Naive thymus-derived CD4-positive, alpha-beta T cell (primary cell): ENCODE data around the gene HIVEP3. TPM values are rescaled to one million over a fixed set of nuclear protein-coding genes. Genes with fewer than 3 reads are reported as not detected.
A peak's percentile ranks its signal among the peaks of the same experiment; 100 is the strongest.

Experiments
- ATAC-seq: fragments of 150-1000 bp; cut with Tn5 transposase; 2 replicates; pipeline ENCODE4 v1.10.0; 2021; ENCODE audit warnings: mild to moderate bottlenecking, moderate library complexity
- CTCF ChIA-PET: fragments of 350-600 bp; sonication (Branson Sonifier 250); formaldehyde crosslinking; loops from one replicate; lab custom pipeline; 2021; ENCODE audit warnings: antibody characterized with exemption; lab: Charles Lee
- POLR2A ChIA-PET: fragments of 350-600 bp; sonication (Branson Sonifier 250); formaldehyde crosslinking; loops from one replicate; lab custom pipeline; 2021; ENCODE audit warnings: antibody characterized with exemption, inconsistent platforms; lab: Charles Lee
- DNase-seq, 9 donors: peaks; one replicate each; pipeline versions ENCODE4 v3.0.0 to v3.0.0-alpha.2; 2020 to 2022; ENCODE audit warnings: mixed read lengths in 1 of 9
- H3K27ac ChIP-seq: one replicate; pipeline ENCODE4 v1.7.0; 2013; ENCODE audit warnings: mild to moderate bottlenecking, low read depth, low read length, moderate library complexity
- H3K27me3 ChIP-seq, 2 donors: one replicate each; pipeline ENCODE4 v1.7.0; 2013; ENCODE audit warnings: low read length in 2 of 2, mild to moderate bottlenecking in 2 of 2, moderate library complexity in 2 of 2; ENCODE audit not compliant: control insufficient read depth in 2 of 2, insufficient read depth in 2 of 2
- H3K36me3 ChIP-seq, 3 experiments: 1 replicate in 2 of 3; 2 replicates in 1 of 3; pipeline ENCODE4 v1.7.0; 2013; ENCODE audit warnings: low read length in 3 of 3, mild to moderate bottlenecking in 3 of 3, moderate library complexity in 1 of 3; ENCODE audit not compliant: insufficient read depth in 3 of 3, control insufficient read depth in 2 of 3
- H3K4me1 ChIP-seq, 2 donors: one replicate each; pipeline ENCODE4 v1.7.0; 2013; ENCODE audit warnings: low read length in 2 of 2, mild to moderate bottlenecking in 2 of 2, moderate library complexity in 1 of 2; ENCODE audit not compliant: control insufficient read depth in 2 of 2, insufficient read depth in 2 of 2
- H3K4me3 ChIP-seq: 2 replicates; pipeline ENCODE4 v1.7.0; 2013; ENCODE audit warnings: mild to moderate bottlenecking, low read length
- H3K9me3 ChIP-seq, 3 experiments: 1 replicate in 2 of 3; 2 replicates in 1 of 3; pipeline ENCODE4 v1.7.0; 2013; ENCODE audit warnings: low read length in 3 of 3; ENCODE audit not compliant: control insufficient read depth in 2 of 3
- H3K27ac Mint-ChIP-seq, 9 donors: one replicate each; pipeline ENCODE4 v1.8.0; 2020 to 2022; ENCODE audit warnings: mixed read lengths in 9 of 9, mild to moderate bottlenecking in 8 of 9, moderate library complexity in 5 of 9, inconsistent platforms in 2 of 9
- H3K27me3 Mint-ChIP-seq, 5 donors: one replicate each; pipeline ENCODE4 v1.8.0; 2021 to 2022; ENCODE audit warnings: mixed read lengths in 5 of 5, mild to moderate bottlenecking in 1 of 5
- H3K36me3 Mint-ChIP-seq, 5 donors: one replicate each; pipeline ENCODE4 v1.8.0; 2020 to 2022; ENCODE audit warnings: mixed read lengths in 5 of 5, mild to moderate bottlenecking in 3 of 5, inconsistent platforms in 1 of 5
- H3K4me1 Mint-ChIP-seq, 7 donors: one replicate each; pipeline ENCODE4 v1.8.0; 2020 to 2022; ENCODE audit warnings: mixed read lengths in 7 of 7, mild to moderate bottlenecking in 3 of 7, inconsistent platforms in 1 of 7
- H3K4me3 Mint-ChIP-seq, 10 donors: one replicate each; pipeline ENCODE4 v1.8.0; 2020 to 2022; ENCODE audit warnings: mild to moderate bottlenecking in 10 of 10, mixed read lengths in 10 of 10, moderate library complexity in 6 of 10, inconsistent platforms in 2 of 10
- H3K9me3 Mint-ChIP-seq, 11 donors: one replicate each; pipeline ENCODE4 v1.8.0; 2020 to 2022; ENCODE audit warnings: mixed read lengths in 11 of 11, mild to moderate bottlenecking in 4 of 11, inconsistent platforms in 1 of 11, moderate library complexity in 1 of 11
- intact Hi-C, 2 donors: fragments of 100-400 bp; cut with micrococcal nuclease; formaldehyde crosslinking; loops; one replicate each; pipeline ENCODE4 v1.15.1; 2023
- polyA plus RNA-seq, 2 donors: library from polyadenylated mRNA; unstranded; fragments of 300-500 nt; fragmentation: Illumina TruSeq; gene quantifications; one replicate each; pipeline ENCODE4 v1.2.3, GENCODE V29; 2021
- total RNA-seq, 6 experiments: library from RNA in 5 of 6; stranded (reverse) in 5 of 6; gene quantifications; 1 replicate in 5 of 6; 2 replicates in 1 of 6; pipeline ENCODE4 v1.2.3 and lab custom pipeline; 2021 to 2026

Gene HIVEP3
- total and polyA plus RNA-seq, 7 experiments from 2014 or later, result 4.3 to 19.1 (median 7.0) TPM

DNA sequence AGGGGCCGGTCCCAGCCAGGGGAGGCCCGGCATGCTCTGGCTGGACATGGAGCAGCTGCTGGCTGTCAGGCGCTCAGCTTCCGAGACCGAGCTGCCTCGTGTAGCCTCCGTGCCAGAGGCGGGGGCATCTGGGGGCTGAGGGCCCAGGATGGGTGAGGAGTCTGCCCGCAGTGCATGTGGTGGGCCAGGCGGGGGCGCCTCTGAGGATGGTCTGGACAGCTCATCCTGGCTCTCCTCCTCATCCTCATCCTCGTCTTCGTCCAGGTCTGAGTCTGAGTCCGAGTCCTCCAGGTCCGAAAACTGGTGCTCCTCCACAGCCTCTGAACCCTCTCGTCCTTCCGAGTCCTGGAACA, 405.4 kb downstream of the HIVEP3 start:
- peak in 1 of 9 donors; percentile 43 for DNase-seq
- intact Hi-C loops, result loop anchor here in 1 of 2 donors (10.0 kb wide), 1 partner anchor 351 kb away; no protein-coding TSS in a partner anchor
- CTCF ChIA-PET, result no interaction called here

DNA sequence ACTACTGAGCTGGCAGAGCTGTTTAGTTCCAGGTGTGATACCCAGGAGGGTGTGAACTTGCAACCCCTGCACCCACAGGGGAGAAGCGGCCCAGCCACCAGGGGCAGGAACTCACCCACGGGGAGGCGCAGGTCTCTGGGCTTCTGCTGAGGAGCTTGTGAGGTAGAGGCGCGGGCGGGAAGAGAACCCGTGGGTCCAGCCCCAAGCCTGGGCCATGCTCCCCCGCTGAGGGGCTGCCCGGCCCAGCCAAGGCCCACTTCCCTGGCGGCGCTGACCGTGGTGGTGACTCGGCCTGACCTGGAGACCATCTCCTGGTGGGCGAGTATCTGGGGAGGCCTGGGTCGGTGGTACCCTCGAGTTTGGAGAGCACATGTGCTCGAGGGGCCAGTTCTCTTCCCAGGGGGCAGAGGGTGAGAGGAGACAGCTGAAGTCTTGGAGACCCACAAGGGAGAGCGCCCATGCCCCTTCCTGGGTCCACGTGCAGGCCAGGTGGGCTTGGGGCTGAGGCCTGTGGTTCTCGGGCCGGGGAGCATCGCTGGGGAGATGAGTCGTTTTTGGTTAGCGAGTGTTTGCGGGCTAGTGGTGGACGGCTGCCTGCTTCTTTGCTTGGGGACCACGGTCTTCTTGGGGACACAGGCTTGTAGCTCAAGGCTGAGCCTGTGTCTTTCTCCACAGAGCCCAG, 405.9 kb downstream of the HIVEP3 start:
- intact Hi-C loops, result loop anchor here in 1 of 2 donors (10.0 kb wide), 1 partner anchor 352 kb away; no protein-coding TSS in a partner anchor
- no peaks in the 10 kb centered on the region for H3K9me3 Mint-ChIP-seq
- no peak overlapping the region for H3K27ac Mint-ChIP-seq
- Histone ChIP-seq H3K4me3 (no peak overlapping the region), H3K9me3 (no peaks in the 10 kb centered on the region), H3K36me3 (peaks cover 0 to 4% (median 0%) of the 10 kb centered on the region in 3 experiments), H3K27ac (no peak overlapping the region), H3K27me3 (no peaks in the 10 kb centered on the region), H3K4me1 (no peaks in the 10 kb centered on the region)
- peaks cover 3 to 8% (median 4%) of the 10 kb centered on the region in 5 donors for H3K36me3 Mint-ChIP-seq
- H3K4me1 Mint-ChIP-seq, result peaks cover 0 to 11% (median 7%) of the 10 kb centered on the region in 7 donors
- ATAC-seq (no peak), DNase-seq (no peak)
- no peaks in the 10 kb centered on the region for H3K27me3 Mint-ChIP-seq
- POLR2A ChIA-PET, result no interaction called here
- no peak overlapping the region for H3K4me3 Mint-ChIP-seq
- CTCF ChIA-PET, result no interaction called here

More for the DNA sequence above, 405.4 kb downstream of the HIVEP3 start:
- no peak overlapping the region for H3K27ac ChIP-seq
- POLR2A ChIA-PET, result no interaction called here
- Mint-ChIP-seq H3K4me3 (no peak overlapping the region), H3K27ac (no peak overlapping the region), H3K36me3 (peaks cover 3 to 8% (median 4%) of the 10 kb centered on the region in 5 donors), H3K27me3 (no peaks in the 10 kb centered on the region), H3K9me3 (no peaks in the 10 kb centered on the region), H3K4me1 (peaks cover 0 to 11% (median 7%) of the 10 kb centered on the region in 7 donors)
- no peaks in the 10 kb centered on the region for H3K9me3 ChIP-seq
- no peaks in the 10 kb centered on the region for H3K27me3 ChIP-seq
- ATAC-seq, result no peak
- H3K4me1 ChIP-seq, result no peaks in the 10 kb centered on the region
- H3K4me3 ChIP-seq, result no peak overlapping the region
- peaks cover 0 to 4% (median 0%) of the 10 kb centered on the region in 3 experiments for H3K36me3 ChIP-seq

DNA sequence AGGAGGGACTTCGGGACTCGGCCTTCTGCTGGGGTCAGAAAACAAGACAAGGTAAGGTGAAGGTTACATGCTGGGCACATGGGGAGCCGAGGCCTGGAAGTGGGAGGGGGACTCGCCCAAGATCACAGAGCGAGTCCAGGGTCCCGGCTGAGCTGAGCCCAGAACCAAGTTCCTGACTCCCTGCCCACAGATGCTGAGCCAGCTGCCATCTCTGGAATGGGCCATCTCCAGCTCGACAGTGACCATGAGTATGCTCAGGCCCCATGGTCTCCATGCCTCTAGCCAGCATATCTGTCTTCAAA, 407.5 kb downstream of the HIVEP3 start:
- Mint-ChIP-seq H3K27ac (no peak overlapping the region), H3K9me3 (no peaks in the 10 kb centered on the region), H3K27me3 (no peaks in the 10 kb centered on the region), H3K4me1 (peaks cover 0 to 4% (median 0%) of the 10 kb centered on the region in 7 donors), H3K36me3 (peaks cover 3 to 8% (median 4%) of the 10 kb centered on the region in 5 donors), H3K4me3 (no peak overlapping the region)
- ChIA-PET CTCF (no interaction called here), POLR2A (no interaction called here)
- Histone ChIP-seq H3K4me1 (no peaks in the 10 kb centered on the region), H3K27me3 (no peaks in the 10 kb centered on the region), H3K9me3 (no peaks in the 10 kb centered on the region), H3K4me3 (no peak overlapping the region), H3K36me3 (peaks cover 0 to 4% (median 0%) of the 10 kb centered on the region in 3 experiments), H3K27ac (no peak overlapping the region)
- ATAC-seq (no peak), DNase-seq (no peak)
- intact Hi-C loops, result loop anchor here in 1 of 2 donors (10.0 kb wide), 1 partner anchor 354 kb away; no protein-coding TSS in a partner anchor

DNA sequence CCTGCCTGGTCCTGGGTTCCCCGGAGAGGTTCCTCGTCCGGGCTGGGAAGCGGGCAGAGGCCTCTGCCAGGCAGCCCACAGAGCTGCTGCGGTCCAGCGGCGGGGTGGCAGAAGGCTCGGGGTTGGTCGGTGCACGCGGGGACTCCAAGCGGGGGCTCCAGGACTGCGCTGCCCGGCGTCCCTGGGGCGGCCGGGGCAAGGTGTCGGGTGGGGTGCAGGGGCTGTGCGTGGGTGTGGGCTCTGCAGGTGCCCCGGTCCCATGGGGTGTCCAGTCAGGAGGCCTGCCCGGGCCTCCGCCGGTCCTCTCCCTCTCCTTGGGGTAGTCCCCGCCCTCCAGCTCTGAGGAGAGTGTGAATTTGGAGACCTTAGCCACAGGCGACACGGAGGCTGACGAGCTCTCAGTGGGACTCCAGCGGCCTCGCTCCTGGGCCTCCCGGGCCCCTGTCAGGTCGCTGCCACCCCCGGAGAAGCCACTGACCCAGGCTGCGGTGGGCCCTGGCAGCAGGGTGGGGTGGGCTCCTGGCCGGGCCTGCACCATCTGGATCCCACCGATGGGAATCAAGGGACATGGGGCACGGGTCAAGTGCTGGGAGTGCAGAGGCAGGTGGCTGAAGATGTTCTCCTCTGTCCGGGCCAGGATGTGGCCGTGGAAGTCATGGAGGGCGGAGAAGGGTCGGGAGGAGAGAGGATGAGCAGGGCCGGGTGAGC, 408.0 kb downstream of the HIVEP3 start:
- no peaks in the 10 kb centered on the region for H3K9me3 Mint-ChIP-seq
- Histone ChIP-seq H3K4me3 (no peak overlapping the region), H3K27ac (no peak overlapping the region), H3K27me3 (no peaks in the 10 kb centered on the region), H3K36me3 (peaks cover 0 to 4% (median 0%) of the 10 kb centered on the region in 3 experiments), H3K4me1 (no peaks in the 10 kb centered on the region), H3K9me3 (no peaks in the 10 kb centered on the region)
- peaks cover 0 to 3% (median 0%) of the 10 kb centered on the region in 7 donors for H3K4me1 Mint-ChIP-seq
- DNase-seq (no peak), ATAC-seq (peak; percentile 9)
- H3K36me3 Mint-ChIP-seq, result peaks cover 3 to 8% (median 4%) of the 10 kb centered on the region in 5 donors
- POLR2A ChIA-PET, result no interaction called here
- CTCF ChIA-PET, result no interaction called here
- no peaks in the 10 kb centered on the region for H3K27me3 Mint-ChIP-seq
- intact Hi-C loops, result loop anchor here in 1 of 2 donors (10.0 kb wide), 1 partner anchor 354 kb away; no protein-coding TSS in a partner anchor
- no peak overlapping the region for H3K27ac Mint-ChIP-seq
- no peak overlapping the region for H3K4me3 Mint-ChIP-seq

DNA sequence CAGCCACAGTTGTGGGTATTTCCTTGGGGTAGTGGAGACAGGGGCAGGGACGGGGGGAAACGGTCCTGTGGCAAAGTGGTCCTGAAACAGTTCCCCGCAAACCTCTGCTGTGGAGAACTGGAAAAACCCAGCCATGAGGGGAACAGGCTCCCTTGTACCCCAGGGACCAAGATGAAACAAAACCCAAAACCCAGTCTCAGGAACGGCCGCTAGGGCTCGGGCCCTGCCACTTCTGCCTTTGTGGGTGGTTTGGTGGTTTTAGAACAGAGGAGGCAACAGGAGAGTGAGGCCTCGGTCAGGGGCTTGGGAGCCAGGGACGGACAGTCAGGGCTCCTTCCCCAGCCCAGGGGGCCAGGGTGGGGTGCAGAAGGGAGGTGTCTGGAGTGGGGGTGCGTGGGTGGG, 409.5 kb downstream of the HIVEP3 start:
- H3K4me1 Mint-ChIP-seq, result peaks cover 0 to 6% (median 0%) of the 10 kb centered on the region in 7 donors
- peaks cover 3 to 8% (median 4%) of the 10 kb centered on the region in 5 donors for H3K36me3 Mint-ChIP-seq
- H3K4me1 ChIP-seq, result no peaks in the 10 kb centered on the region
- no peak for DNase-seq
- no peaks in the 10 kb centered on the region for H3K27me3 Mint-ChIP-seq
- peaks cover 0 to 4% (median 0%) of the 10 kb centered on the region in 3 experiments for H3K36me3 ChIP-seq
- intact Hi-C loops, result no loop called here
- ATAC-seq, result no peak
- CTCF ChIA-PET, result no interaction called here
- H3K4me3 Mint-ChIP-seq, result no peak overlapping the region
- H3K9me3 ChIP-seq, result no peaks in the 10 kb centered on the region
- H3K27ac ChIP-seq, result no peak overlapping the region
- no peak overlapping the region for H3K27ac Mint-ChIP-seq
- no peaks in the 10 kb centered on the region for H3K9me3 Mint-ChIP-seq
- H3K27me3 ChIP-seq, result no peaks in the 10 kb centered on the region
- POLR2A ChIA-PET, result no interaction called here
- no peak overlapping the region for H3K4me3 ChIP-seq

DNA sequence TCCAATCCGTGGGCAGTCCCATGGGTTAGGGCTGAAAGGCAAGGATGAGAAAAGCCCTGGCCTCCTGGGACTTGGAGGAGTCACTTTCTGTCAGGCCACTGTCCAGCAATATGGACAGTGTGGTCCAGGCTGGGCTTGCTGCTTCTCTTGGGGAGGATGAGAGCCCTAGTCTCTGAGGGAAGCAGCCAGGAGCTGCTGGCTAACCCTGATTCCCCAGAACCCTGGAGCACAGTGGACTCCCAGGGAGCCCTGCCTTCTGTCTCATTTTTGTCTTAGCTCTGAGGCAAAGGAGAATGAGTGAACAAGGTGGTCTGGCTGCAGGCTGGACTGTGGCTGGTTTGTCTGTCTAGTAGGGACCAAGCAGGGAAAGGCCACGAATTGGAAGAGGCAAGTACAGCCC, 410.4 kb downstream of the HIVEP3 start:
- H3K27ac ChIP-seq, result no peak overlapping the region
- H3K4me1 ChIP-seq, result no peaks in the 10 kb centered on the region
- H3K36me3 Mint-ChIP-seq, result peaks cover 3 to 8% (median 4%) of the 10 kb centered on the region in 5 donors
- H3K36me3 ChIP-seq, result peaks cover 0 to 4% (median 0%) of the 10 kb centered on the region in 3 experiments
- no peak overlapping the region for H3K4me3 Mint-ChIP-seq
- H3K27ac Mint-ChIP-seq, result no peak overlapping the region
- no peak overlapping the region for H3K4me3 ChIP-seq
- DNase-seq (no peak), ATAC-seq (no peak)
- intact Hi-C loops, result no loop called here
- no peaks in the 10 kb centered on the region for H3K27me3 ChIP-seq
- no peaks in the 10 kb centered on the region for H3K9me3 ChIP-seq
- no peaks in the 10 kb centered on the region for H3K27me3 Mint-ChIP-seq
- POLR2A ChIA-PET, result no interaction called here
- peaks cover 0 to 8% (median 0%) of the 10 kb centered on the region in 7 donors for H3K4me1 Mint-ChIP-seq
- H3K9me3 Mint-ChIP-seq, result no peaks in the 10 kb centered on the region
- CTCF ChIA-PET, result no interaction called here
